NCI-H1694 treated with DMSO at 0.1 percent for 48 hours (cell line): ENCODE results near the gene TRIM8.

Source experiments
- DNase-seq: peaks from one replicate; lab custom pipeline; 2025; lab: John Stamatoyannopoulos, UW

Gene TRIM8

GRCh38 chr10:102616066-102616770 lies 28.1 kb upstream of the TRIM8 start:
- DNase-seq = no peak

GRCh38 chr10:102617041-102617440 lies 27.2 kb upstream of the TRIM8 start:
- DNase-seq = no peak

GRCh38 chr10:102617816-102618215 lies 26.5 kb upstream of the TRIM8 start:
- no peak for DNase-seq

GRCh38 chr10:102619281-102619981 lies 24.8 kb upstream of the TRIM8 start:
- no peak for DNase-seq

GRCh38 chr10:102620138-102620590 lies 24.1 kb upstream of the TRIM8 start:
- DNase-seq = no peak

- no peak for DNase-seq
Measured at GRCh38 chr10:102620591-102621442, 23.5 kb upstream of the TRIM8 start.

GRCh38 chr10:102621443-102622325 lies 22.6 kb upstream of the TRIM8 start:
- DNase-seq = no peak

- no peak for DNase-seq
Measured at GRCh38 chr10:102624094-102624493, 20.2 kb upstream of the TRIM8 start.

GRCh38 chr10:102624751-102625645 lies 19.3 kb upstream of the TRIM8 start:
- DNase-seq = no peak

GRCh38 chr10:102626026-102626685 lies 18.1 kb upstream of the TRIM8 start:
- DNase-seq = no peak

- no peak for DNase-seq
Measured at GRCh38 chr10:102627291-102627735, 17.0 kb upstream of the TRIM8 start.

GRCh38 chr10:102627736-102628293 lies 16.5 kb upstream of the TRIM8 start:
- no peak for DNase-seq

- DNase-seq = no peak
Measured at GRCh38 chr10:102628451-102628911, 15.8 kb upstream of the TRIM8 start.

- no peak for DNase-seq
Measured at GRCh38 chr10:102629661-102630614, 14.3 kb upstream of the TRIM8 start.

GRCh38 chr10:102630663-102631062 lies 13.6 kb upstream of the TRIM8 start:
- DNase-seq = no peak

GRCh38 chr10:102631525-102632393 lies 12.5 kb upstream of the TRIM8 start:
- no peak for DNase-seq

GRCh38 chr10:102632394-102633111 lies 11.7 kb upstream of the TRIM8 start:
- no peak for DNase-seq
